PC-3 (cell line): ENCODE data around the gene DNER. TPM values are rescaled to one million over a fixed set of nuclear protein-coding genes. Genes with fewer than 3 reads are reported as not detected.
"Not testable (repeated sequence)": the region's sequence is repeated elsewhere in the genome, so short reads cannot be mapped to it uniquely, and the experiment has no call there.

Source experiments
- ATAC-seq: fragments of 200-7000 bp; cut with Tn5 transposase; 2 replicates; pipeline ENCODE4 v1.9.1; 2020; ENCODE audit warnings: mild to moderate bottlenecking, moderate library complexity
- BruUV-seq: library from RNA; stranded (reverse); fragments of 400-500 nt; replicated peaks from 2 replicates; lab custom pipeline; 2021; lab: Mats Ljungman, UMichigan
- CTCF ChIA-PET: fragments of 300-600 bp; sonication (Branson Sonifier 250); formaldehyde crosslinking; loops from one replicate; lab custom pipeline; 2022; ENCODE audit warnings: antibody characterized with exemption; lab: Charles Lee
- POLR2A ChIA-PET: fragments of 300-600 bp; sonication (Branson Sonifier 250); formaldehyde crosslinking; loops from one replicate; lab custom pipeline; 2022; ENCODE audit warnings: antibody characterized with exemption; ENCODE audit not compliant: unreplicated experiment; lab: Charles Lee
- DNase-seq: peaks from one replicate; pipeline ENCODE4 v3.0.0-alpha.2; 2015
- H2AFZ ChIP-seq: fragments of 300-600 bp; sonication (generic); 2 replicates; pipeline ENCODE4 v1.6.0; 2016; ENCODE audit warnings: antibody characterized with exemption, low read length
- H3F3A ChIP-seq: fragments of 300-600 bp; sonication (generic); one replicate; pipeline ENCODE4 v1.6.0; 2017; ENCODE audit warnings: antibody characterized with exemption, low read length, control low read depth, mild to moderate bottlenecking; ENCODE audit not compliant: unreplicated experiment
- H3K27ac ChIP-seq: fragments of 300-600 bp; sonication (generic); 2 replicates; pipeline ENCODE4 v1.5.1; 2016; ENCODE audit warnings: mild to moderate bottlenecking, low read length
- H3K27me3 ChIP-seq: fragments of 300-600 bp; sonication (generic); 2 replicates; pipeline ENCODE4 v1.6.1; 2016; ENCODE audit warnings: low read length, mixed read lengths
- H3K36me3 ChIP-seq: fragments of 300-600 bp; sonication (generic); 2 replicates; pipeline ENCODE4 v1.6.1; 2016; ENCODE audit warnings: low read depth, mixed run types, low read length, mixed read lengths
- H3K4me1 ChIP-seq: fragments of 300-600 bp; sonication (generic); 2 replicates; pipeline ENCODE4 v1.5.1; 2016; ENCODE audit warnings: low read length; ENCODE audit not compliant: insufficient read depth
- H3K4me2 ChIP-seq: fragments of 300-600 bp; sonication (generic); 2 replicates; pipeline ENCODE4 v1.6.0; 2016; ENCODE audit warnings: low read length
- H3K4me3 ChIP-seq: fragments of 300-600 bp; sonication (generic); 2 replicates; pipeline ENCODE4 v1.5.1; 2016; ENCODE audit warnings: mild to moderate bottlenecking, low read length, mixed read lengths
- H3K79me2 ChIP-seq: fragments of 300-600 bp; sonication (generic); 2 replicates; pipeline ENCODE4 v1.6.1; 2017; ENCODE audit warnings: low read length, mixed read lengths
- H3K9ac ChIP-seq: fragments of 300-600 bp; sonication (generic); 2 replicates; pipeline ENCODE4 v1.6.0; 2016; ENCODE audit warnings: mild to moderate bottlenecking, low read length
- H3K9me2 ChIP-seq: fragments of 300-600 bp; sonication (generic); replicated peaks from 2 replicates; pipeline ENCODE4 v1.6.1; 2016; ENCODE audit warnings: mixed run types, low read length, mixed read lengths
- H3K9me3 ChIP-seq: fragments of 300-600 bp; sonication (generic); 2 replicates; pipeline ENCODE4 v1.6.1; 2016; ENCODE audit warnings: low read length, mixed read lengths
- H4K20me1 ChIP-seq: fragments of 300-600 bp; sonication (generic); 2 replicates; pipeline ENCODE4 v1.6.1; 2016; ENCODE audit warnings: low read length, mixed read lengths
- EZH2 ChIP-seq: fragments of 300-600 bp; sonication (generic); IDR thresholded peaks from one replicate; pipeline ENCODE4 v1.6.1; 2017; ENCODE audit warnings: antibody characterized with exemption, mild to moderate bottlenecking, low read length; ENCODE audit not compliant: unreplicated experiment
- EZH2phosphoT487 ChIP-seq: fragments of 300-600 bp; sonication (generic); IDR thresholded peaks from 2 replicates; pipeline ENCODE4 v1.6.1; 2018; ENCODE audit warnings: mild to moderate bottlenecking, antibody characterized with exemption, low read length, borderline replicate concordance
- intact Hi-C: fragments of 100-400 bp; cut with micrococcal nuclease; formaldehyde crosslinking; loops from 2 replicates; pipeline ENCODE4 v1.9.0; 2023
- total RNA-seq: library from RNA; depleted of rRNA; stranded (reverse); fragments of >200 nt; gene quantifications from 2 replicates; pipeline ENCODE4 v1.2.3, GENCODE V29; 2014
- TF ChIP-seq, protein P1 (sequence below): fragments of 300-600 bp; sonication (generic); conservative IDR thresholded peaks from 2 replicates; pipeline ENCODE4 v1.5.1; 2017; ENCODE audit warnings: antibody characterized with exemption, low read depth, mild to moderate bottlenecking, low read length

Gene DNER
- total RNA-seq, 1 experiment from 2014 or later: 1.1 TPM

- no peak overlapping the region for H2AFZ ChIP-seq
- no peaks in the 10 kb centered on the region for H3K9me2 ChIP-seq
- H3K36me3 ChIP-seq: no peaks in the 10 kb centered on the region
- H3K27ac ChIP-seq: no peak overlapping the region
- H3K79me2 ChIP-seq: no peaks in the 10 kb centered on the region
- DNase-seq: peak; percentile 65
- POLR2A ChIA-PET: no interaction called here
- no peaks in the 10 kb centered on the region for H3F3A ChIP-seq
- H3K4me2 ChIP-seq: no peak overlapping the region
- TF ChIP-seq, protein P1, sequence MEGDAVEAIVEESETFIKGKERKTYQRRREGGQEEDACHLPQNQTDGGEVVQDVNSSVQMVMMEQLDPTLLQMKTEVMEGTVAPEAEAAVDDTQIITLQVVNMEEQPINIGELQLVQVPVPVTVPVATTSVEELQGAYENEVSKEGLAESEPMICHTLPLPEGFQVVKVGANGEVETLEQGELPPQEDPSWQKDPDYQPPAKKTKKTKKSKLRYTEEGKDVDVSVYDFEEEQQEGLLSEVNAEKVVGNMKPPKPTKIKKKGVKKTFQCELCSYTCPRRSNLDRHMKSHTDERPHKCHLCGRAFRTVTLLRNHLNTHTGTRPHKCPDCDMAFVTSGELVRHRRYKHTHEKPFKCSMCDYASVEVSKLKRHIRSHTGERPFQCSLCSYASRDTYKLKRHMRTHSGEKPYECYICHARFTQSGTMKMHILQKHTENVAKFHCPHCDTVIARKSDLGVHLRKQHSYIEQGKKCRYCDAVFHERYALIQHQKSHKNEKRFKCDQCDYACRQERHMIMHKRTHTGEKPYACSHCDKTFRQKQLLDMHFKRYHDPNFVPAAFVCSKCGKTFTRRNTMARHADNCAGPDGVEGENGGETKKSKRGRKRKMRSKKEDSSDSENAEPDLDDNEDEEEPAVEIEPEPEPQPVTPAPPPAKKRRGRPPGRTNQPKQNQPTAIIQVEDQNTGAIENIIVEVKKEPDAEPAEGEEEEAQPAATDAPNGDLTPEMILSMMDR: peak; percentile 82
- no peak for TF ChIP-seq EZH2phosphoT487
- no peak for TF ChIP-seq EZH2
- no peaks in the 10 kb centered on the region for H3K27me3 ChIP-seq
- peaks cover 30% of the 10 kb centered on the region for H3K4me1 ChIP-seq
- peak; percentile 53; the same call in 1 of the 2 replicates for ATAC-seq
- no peaks in the 10 kb centered on the region for H4K20me1 ChIP-seq
- no TSS peak for BruUV-seq
- intact Hi-C loops: loop anchor here (1.0 to 10.0 kb wide), 3 partner anchors 90 to 372 kb away; partner anchors contain the start of gene DNER
- CTCF ChIA-PET: interaction anchor here (0.5 to 0.7 kb wide), 2 partner anchors 88 to 89 kb away, joined by 3 read pairs; no protein-coding TSS in a partner anchor
- H3K9ac ChIP-seq: no peak overlapping the region
- H3K9me3 ChIP-seq: no peaks in the 10 kb centered on the region
- H3K4me3 ChIP-seq: no peak overlapping the region
Measured at GRCh38 chr2:229342376-229342775, 372.0 kb downstream of the DNER start.

- TF ChIP-seq, protein P1: no peak
- TF ChIP-seq EZH2 (no peak), EZH2phosphoT487 (no peak)
- BruUV-seq: no TSS peak
- Histone ChIP-seq H3K9ac (no peak overlapping the region), H3K4me2 (no peak overlapping the region), H3K9me2 (no peaks in the 10 kb centered on the region), H3F3A (no peaks in the 10 kb centered on the region), H3K4me3 (no peak overlapping the region), H2AFZ (no peak overlapping the region), H3K9me3 (no peaks in the 10 kb centered on the region), H4K20me1 (no peaks in the 10 kb centered on the region), H3K27ac (peak overlapping the region; percentile 21; the same call in 1 of the 2 replicates), H3K27me3 (no peaks in the 10 kb centered on the region), H3K4me1 (peaks cover 30% of the 10 kb centered on the region), H3K79me2 (no peaks in the 10 kb centered on the region), H3K36me3 (no peaks in the 10 kb centered on the region)
- peak; percentile 53 for DNase-seq
- ChIA-PET CTCF (no interaction called here), POLR2A (no interaction called here)
- no peak for ATAC-seq
- intact Hi-C loops: loop anchor here (5.0 to 10.0 kb wide), 2 partner anchors 92 to 375 kb away; partner anchors contain the start of gene DNER
Measured at GRCh38 chr2:229340086-229340760, 374.1 kb downstream of the DNER start.

GRCh38 chr2:229339618-229340017 is 374.7 kb downstream of the DNER start:
- Histone ChIP-seq H3K9me2 (no peaks in the 10 kb centered on the region), H3K9me3 (no peaks in the 10 kb centered on the region), H3K27ac (no peak overlapping the region), H3K36me3 (no peaks in the 10 kb centered on the region), H4K20me1 (no peaks in the 10 kb centered on the region), H2AFZ (no peak overlapping the region), H3K4me2 (no peak overlapping the region), H3K79me2 (no peaks in the 10 kb centered on the region), H3K4me1 (peaks cover 27% of the 10 kb centered on the region), H3K4me3 (no peak overlapping the region), H3K9ac (no peak overlapping the region), H3F3A (no peaks in the 10 kb centered on the region), H3K27me3 (no peaks in the 10 kb centered on the region)
- intact Hi-C loops: loop anchor here (5.0 to 10.0 kb wide), 2 partner anchors 93 to 375 kb away; partner anchors contain the start of gene DNER
- BruUV-seq: no TSS peak
- ChIA-PET POLR2A (no interaction called here), CTCF (no interaction called here)
- peak; percentile 8 for DNase-seq
- ATAC-seq: no peak
- no peak for TF ChIP-seq EZH2phosphoT487
- no peak for TF ChIP-seq EZH2
- TF ChIP-seq, protein P1: no peak

DNA sequence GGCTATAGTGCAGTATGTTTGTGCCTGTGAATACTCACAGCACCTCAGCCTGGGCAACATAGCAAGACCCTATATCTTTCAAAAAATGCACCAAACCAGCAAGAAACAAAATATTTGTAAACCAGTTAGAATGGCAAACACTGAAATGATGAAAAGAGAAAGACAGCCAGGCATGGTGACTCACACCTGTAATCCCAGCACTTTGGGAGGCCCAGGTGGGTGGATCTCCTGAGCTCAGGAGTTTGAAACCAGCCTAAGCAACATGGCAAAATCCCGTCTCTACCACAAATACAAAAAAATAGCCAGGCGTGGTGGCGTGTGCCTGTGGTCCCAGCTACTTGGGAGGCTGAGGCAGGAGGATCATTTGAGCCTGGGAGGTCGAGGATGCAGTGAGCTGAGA is 375.2 kb downstream of the DNER start:
- H3K4me2 ChIP-seq, BruUV-seq, H3K79me2 ChIP-seq, H3F3A ChIP-seq, H3K9me3 ChIP-seq, H3K9ac ChIP-seq, ATAC-seq, H3K9me2 ChIP-seq, H3K27ac ChIP-seq, H3K36me3 ChIP-seq, DNase-seq, H3K4me3 ChIP-seq, H4K20me1 ChIP-seq, H3K27me3 ChIP-seq, H2AFZ ChIP-seq, intact Hi-C loops, POLR2A ChIA-PET: not testable (repeated sequence)
- CTCF ChIA-PET: interaction anchor here (0.6 kb wide), 1 partner anchor 67 kb away, joined by 3 read pairs; no protein-coding TSS in a partner anchor
- H3K4me1 ChIP-seq: peaks cover 23% of the 10 kb centered on the region
